CD4-positive, alpha-beta T cell treated with Interleukin-4 for 4 hours (primary cell): Measurements from ENCODE around the gene HELB.

Source experiments
- DNase-seq: peaks from one replicate; pipeline ENCODE4 v3.0.0-alpha.2; 2020

Gene HELB

DNA sequence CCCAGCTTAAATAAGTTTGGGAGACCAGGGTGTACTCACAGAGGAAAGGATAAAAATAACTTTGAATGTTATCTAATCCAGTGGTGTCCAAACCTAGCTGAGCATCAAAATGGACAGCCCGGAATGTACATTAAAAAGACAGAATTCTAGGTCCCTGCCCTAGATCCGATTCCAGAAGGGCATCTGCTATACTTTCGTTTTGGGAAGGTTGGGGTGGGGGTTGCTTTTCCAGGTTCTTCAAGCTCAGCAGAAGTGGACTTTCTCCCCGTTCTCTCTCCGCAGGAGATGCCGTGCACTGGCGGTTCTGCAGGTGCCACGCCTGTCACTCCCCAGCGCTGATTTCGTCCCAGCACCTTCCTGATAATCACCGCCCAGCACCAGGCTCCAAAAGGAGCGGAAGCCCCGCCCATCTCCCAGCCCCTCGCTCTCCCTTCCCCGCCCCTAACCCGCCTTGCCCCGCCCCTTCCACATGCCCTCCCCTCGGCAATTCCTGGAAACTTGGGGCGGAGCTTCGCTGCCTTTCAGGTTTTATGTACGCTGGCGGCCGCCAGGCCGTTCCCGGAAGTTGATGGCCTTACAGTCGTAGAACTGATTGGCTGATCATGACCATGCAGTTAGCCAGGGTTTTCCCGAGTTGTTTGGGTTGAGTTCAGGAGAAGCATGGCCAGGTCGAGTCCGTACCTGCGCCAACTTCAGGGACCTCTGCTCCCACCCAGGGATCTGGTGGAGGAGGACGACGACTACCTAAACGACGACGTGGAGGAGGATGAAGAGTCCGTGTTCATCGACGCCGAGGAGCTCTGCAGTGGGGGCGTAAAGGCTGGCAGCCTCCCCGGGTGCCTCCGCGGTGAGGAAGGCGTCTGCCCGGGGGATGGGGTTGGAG, at the start of gene HELB:
TSS of gene HELB (plus strand) at position 550 of the 883 bp plus-strand sequence. CDS start at position 661, 111 bp downstream.
- DNase-seq = peak; percentile 95

DNA sequence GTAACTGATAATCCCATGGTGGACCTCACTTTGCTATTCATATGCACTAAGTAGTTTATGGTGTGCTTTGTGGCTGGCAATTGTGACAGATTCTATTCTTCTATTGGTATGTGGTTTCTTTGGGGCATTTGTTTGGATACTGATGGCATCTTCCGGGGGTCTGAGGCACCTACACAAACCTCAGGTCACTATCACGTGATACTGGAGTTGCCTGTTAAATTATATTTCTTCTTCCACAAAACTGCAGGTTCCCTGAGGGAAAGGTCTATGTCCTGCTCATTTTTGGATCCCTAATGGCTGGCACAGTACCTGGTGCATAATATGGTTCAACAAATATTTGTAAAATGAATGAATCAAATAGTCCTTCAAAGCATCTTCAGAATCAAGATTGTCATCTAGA, 49.5 kb upstream of the HELB start:
- DNase-seq = no peak

GRCh38 chr12:66255737-66256136, 46.6 kb upstream of the HELB start:
- DNase-seq = no peak

DNA sequence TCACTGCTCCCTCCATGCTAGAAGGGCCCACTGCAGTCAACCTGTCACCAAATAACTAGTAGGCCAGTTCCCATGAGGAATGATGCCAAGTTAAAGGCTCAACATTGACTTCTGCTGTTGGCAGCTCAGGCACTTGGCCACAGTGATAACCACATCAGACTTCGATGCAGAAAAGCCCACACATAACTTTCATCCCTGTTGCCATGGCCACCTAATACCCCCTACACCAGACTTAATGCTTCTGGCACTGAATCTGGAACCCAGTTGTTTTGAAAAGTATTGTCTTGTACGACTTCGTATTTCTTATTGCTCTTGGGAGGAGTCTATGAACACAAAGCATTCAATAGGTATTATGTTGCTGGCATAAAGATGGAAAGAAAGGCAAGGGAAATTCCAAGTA, 44.3 kb upstream of the HELB start:
- DNase-seq = no peak

DNA sequence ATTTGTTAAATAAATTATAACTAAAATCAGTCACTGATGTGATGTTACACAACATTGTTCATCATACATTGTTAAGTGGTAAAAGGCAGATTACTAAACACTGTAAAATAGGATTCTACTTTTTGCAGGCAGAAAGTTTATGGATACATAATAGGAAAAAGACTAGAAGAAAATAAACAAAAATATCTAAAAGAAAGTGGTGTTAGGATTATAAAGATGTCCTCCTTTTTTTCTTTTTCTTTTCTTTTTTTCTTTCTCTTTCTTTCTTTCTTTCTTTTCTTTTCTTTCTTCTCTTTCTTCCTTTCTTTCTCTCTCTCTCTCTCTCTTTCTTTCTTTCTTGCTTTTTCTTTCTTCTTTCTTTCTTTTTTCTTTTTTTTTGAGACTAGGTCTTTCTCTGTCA, 39.6 kb upstream of the HELB start:
- no peak for DNase-seq

GRCh38 chr12:66268562-66268961, 33.7 kb upstream of the HELB start:
- no peak for DNase-seq

GRCh38 chr12:66269142-66269541, 33.2 kb upstream of the HELB start:
- DNase-seq = no peak

GRCh38 chr12:66269757-66270383, 32.4 kb upstream of the HELB start:
- DNase-seq = peak; percentile 70

DNA sequence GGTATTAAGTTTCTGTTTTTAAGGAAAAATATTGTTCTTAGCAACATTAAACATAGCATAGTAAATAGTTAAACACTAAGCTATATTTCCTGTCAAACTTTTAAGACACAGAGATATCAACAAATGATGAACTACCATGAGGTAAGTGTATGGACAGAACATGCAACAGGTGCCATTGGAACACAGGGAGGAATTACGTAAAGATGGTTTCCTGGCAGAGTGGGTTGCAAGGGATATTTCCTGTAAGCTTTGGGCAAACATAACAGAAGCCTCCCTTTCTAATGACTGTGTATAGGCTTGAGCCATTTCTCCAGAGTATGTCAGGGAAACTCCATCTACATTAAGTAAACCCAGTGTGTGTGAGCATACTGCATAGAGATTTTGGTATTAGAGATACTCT, 31.7 kb upstream of the HELB start:
- DNase-seq = no peak

- DNase-seq = no peak
Observed at GRCh38 chr12:66272650-66273049, 29.6 kb upstream of the HELB start.

- DNase-seq = no peak
Observed at GRCh38 chr12:66273147-66273546, 29.1 kb upstream of the HELB start.

DNA sequence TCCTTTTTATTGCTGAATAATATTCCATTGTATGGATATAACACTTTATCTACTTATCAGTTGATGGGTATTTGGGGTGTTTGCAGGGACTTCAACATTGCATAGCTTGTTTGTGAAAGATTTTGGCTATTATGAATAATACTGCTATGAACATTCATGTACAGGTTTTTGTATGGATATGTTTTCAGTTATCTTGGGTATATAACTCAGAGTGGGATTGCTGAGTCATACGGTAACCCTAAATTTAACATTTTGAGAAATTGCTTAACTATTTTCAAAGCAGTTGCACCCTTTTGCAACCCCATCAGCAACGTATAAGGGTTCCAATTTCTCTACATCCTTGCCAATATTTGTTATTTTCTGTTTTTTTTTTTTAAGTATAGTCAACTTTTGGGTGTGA, 27.3 kb upstream of the HELB start:
- no peak for DNase-seq

- peak; percentile 57 for DNase-seq
Observed at GRCh38 chr12:66279123-66279712, 23.1 kb upstream of the HELB start.

GRCh38 chr12:66280561-66280960, 21.7 kb upstream of the HELB start:
- no peak for DNase-seq

- no peak for DNase-seq
Observed at GRCh38 chr12:66282244-66282643, 20.0 kb upstream of the HELB start.

- no peak for DNase-seq
Observed at GRCh38 chr12:66287275-66287674, 15.0 kb upstream of the HELB start.

GRCh38 chr12:66288121-66288520, 14.2 kb upstream of the HELB start:
- DNase-seq = peak; percentile 91

DNA sequence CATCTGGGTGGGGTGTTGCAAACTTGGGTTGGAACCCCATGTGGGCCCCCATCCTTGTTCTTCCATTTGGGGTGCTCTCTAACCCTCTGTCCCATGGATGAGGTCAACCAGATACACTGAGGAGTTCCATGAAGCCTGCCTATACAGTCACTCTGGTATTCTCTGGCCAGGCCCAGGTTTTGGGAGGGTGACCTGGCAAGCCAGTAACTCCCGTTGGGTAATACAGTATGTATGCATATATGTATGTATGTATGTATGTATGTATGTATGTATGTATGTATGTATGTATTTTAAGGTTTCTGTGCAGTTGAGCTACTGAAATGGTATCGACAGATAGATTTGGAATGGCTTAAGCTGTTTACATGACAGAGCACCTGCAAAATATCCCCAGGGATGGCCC, 12.8 kb upstream of the HELB start:
- DNase-seq = no peak

- DNase-seq = peak; percentile 83
Observed at GRCh38 chr12:66290716-66291200, 11.5 kb upstream of the HELB start.

GRCh38 chr12:66296176-66296683, 6.1 kb upstream of the HELB start:
- DNase-seq = no peak

DNA sequence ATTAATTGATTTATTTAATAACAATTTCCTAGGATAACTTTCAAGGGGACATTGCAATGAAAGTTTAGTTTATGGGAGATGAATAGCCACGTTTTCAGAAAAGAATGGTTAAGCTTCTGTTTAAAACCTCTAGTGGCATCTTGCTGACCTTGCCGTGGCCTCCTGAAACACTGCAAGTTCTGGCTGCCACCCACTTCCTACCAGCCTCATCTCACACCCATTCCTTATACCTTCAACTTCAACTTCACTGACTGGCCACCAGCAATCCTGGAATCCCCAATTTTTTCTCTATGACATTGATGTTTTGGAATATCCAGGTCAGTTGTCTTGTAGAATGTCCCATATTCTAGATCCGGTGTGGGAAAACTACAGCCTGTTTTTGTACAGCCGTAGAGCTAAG, 5.2 kb upstream of the HELB start:
- no peak for DNase-seq

DNA sequence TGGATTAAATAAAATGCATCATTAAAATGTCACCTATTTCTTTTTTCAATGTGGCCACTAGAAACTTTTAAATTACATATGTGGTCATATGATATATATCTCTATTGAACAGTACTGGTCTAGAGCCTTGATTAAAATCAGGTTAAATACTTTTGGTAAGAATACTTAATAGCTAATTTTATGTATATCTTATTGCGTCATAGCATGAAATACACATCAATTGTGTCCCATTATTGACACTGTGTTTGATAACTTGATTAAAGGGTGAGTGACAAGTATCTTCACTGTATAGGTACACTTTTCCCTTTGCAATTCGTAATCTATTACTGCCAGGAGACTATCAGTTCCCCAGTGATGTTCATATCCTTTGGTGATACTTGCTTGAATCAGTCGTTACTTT, 4.4 kb upstream of the HELB start:
- DNase-seq = no peak

GRCh38 chr12:66302827-66303169, 505 bp downstream of the HELB start:
- DNase-seq = no peak

DNA sequence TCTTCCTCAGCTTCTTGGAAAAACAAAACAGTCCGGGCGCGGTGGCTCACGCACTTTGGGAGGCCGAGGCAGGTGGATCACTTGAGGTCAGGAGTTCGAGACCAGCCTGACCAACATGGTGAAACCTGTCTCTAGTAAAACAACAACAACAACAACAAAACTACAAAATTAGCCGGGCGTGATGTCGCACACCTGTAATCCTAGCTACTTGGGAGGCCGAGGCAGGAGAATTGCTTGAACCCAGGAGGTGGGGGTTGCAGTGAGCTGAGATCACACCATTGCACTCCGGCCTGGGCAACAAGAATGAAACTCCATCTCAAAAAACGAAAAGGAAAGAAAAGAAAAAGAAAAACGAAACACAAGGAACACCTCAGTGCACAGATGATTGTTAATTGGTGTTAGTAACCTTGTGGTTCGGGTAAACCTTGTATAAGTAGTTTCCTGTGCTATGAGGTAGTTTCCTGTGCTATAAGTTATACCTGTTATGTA, 1.1 kb downstream of the HELB start:
- peak; percentile 70 for DNase-seq
